Keratinocyte (primary cell): ENCODE data around the gene CRTC1.

ENCODE experiments used
- CTCF ChIP-seq, 3 experiments: IDR thresholded peaks in 1 of 3; conservative IDR thresholded peaks in 1 of 3; optimal IDR thresholded peaks in 1 of 3; 2 replicates in 2 of 3; 3 replicates in 1 of 3; pipeline versions ENCODE3 to v1.5.1; 2011; ENCODE audit warnings: low read length in 3 of 3, mild to moderate bottlenecking in 3 of 3, moderate library complexity in 2 of 3, control low read depth in 1 of 3, inconsistent platforms in 1 of 3; ENCODE audit not compliant: insufficient read depth in 2 of 3; ENCODE audit errors: extremely low read depth in 1 of 3
- EZH2 ChIP-seq: IDR thresholded peaks from one replicate; pipeline ENCODE4 v1.6.1; 2012; ENCODE audit warnings: inconsistent platforms, mild to moderate bottlenecking, low read length, moderate library complexity

GRCh38 chr19:18718846-18719458 is 35.5 kb downstream of the CRTC1 start:
- TF ChIP-seq CTCF (optimal IDR thresholded peaks at IDR 0.05 in 1 of 3, IDR thresholded peaks at IDR 0.05 in 1 of 3, conservative IDR thresholded peaks at IDR 0.05 in 1 of 3; ENCODE audit: extremely low read depth in 1 of 3, insufficient read depth in 2 of 3, low read length in 3 of 3): no peak
- no peak for TF ChIP-seq EZH2
